Right lobe of liver (tissue), 6 donors: ENCODE data around the gene RHOT2. TPM values are rescaled to one million over a fixed set of nuclear protein-coding genes. Genes with fewer than 3 reads are reported as not detected.
A peak's percentile ranks its signal among the peaks of the same experiment; 100 is the strongest.

Source experiments
- ATAC-seq, 4 donors: fragments of 200-7000 bp; cut with Tn5 transposase; one replicate each; pipeline ENCODE4 v1.9.1; 2020; ENCODE audit warnings: mild to moderate bottlenecking in 4 of 4, moderate library complexity in 4 of 4
- DNase-seq, 3 donors: peaks; one replicate each; pipeline ENCODE4 v3.0.0-alpha.2; 2020
- H3K27ac ChIP-seq, 3 donors: fragments of 200-600 bp; one replicate each; pipeline ENCODE4 v1.8.0; 2022
- H3K27me3 ChIP-seq, 2 donors: fragments of 200-600 bp; one replicate each; pipeline ENCODE4 v1.8.0; 2022
- H3K36me3 ChIP-seq, 4 donors: fragments of 200-600 bp; sonication (generic) in 1 of 4; one replicate each; pipeline versions ENCODE4 v1.5.1 to v1.8.0; 2017 to 2022; ENCODE audit warnings: control low read depth in 1 of 4
- H3K4me1 ChIP-seq, 4 donors: fragments of 200-600 bp; sonication (generic) in 1 of 4; one replicate each; pipeline versions ENCODE4 v1.5.1 to v1.8.0; 2017 to 2022; ENCODE audit warnings: control low read depth in 1 of 4
- H3K4me3 ChIP-seq, 3 donors: fragments of 200-600 bp; one replicate each; pipeline ENCODE4 v1.8.0; 2022
- H3K9me3 ChIP-seq, 4 donors: fragments of 200-600 bp; sonication (generic) in 1 of 4; one replicate each; pipeline versions ENCODE4 v1.5.1 to v1.8.0; 2017 to 2022; ENCODE audit warnings: control low read depth in 1 of 4
- CTCF ChIP-seq, 4 donors: fragments of 200-600 bp in 3 of 4; fragments of 450-650 bp in 1 of 4; IDR thresholded peaks; one replicate each; pipeline versions ENCODE4 v1.5.1 to v1.8.0; 2016 to 2022; ENCODE audit warnings: antibody characterized with exemption in 4 of 4, mild to moderate bottlenecking in 2 of 4
- POLR2A ChIP-seq: fragments of 450-650 bp; IDR thresholded peaks from one replicate; pipeline ENCODE4 v1.6.1; 2017; ENCODE audit warnings: antibody characterized with exemption, mild to moderate bottlenecking
- WGBS: methylation state at CpG from one replicate; pipeline ENCODE4 v1.1.6; 2018; ENCODE audit warnings: low coverage, low lambda C conversion rate; ENCODE audit not compliant: insufficient coverage; ENCODE audit errors: missing lambda C conversion rate; 5-methylcytosine and 5-hydroxymethylcytosine counted together
- intact Hi-C, 2 donors: fragments of 100-400 bp; cut with DNase I; formaldehyde crosslinking; loops; one replicate each; pipeline versions ENCODE4 v1.11.2 to v1.14.1; 2022
- total RNA-seq, 6 experiments: library from RNA; depleted of rRNA in 2 of 6; stranded (reverse); fragments of >200 nt in 2 of 6; fragmentation: NEBNext Ultra II Directional in 3 of 6; extraction: Animal tissue kit (Norgen Biotek cat#: 25700) in 3 of 6; gene quantifications; one replicate each; pipeline versions ENCODE4 v1.1.0 to v1.2.4, GENCODE V29; 2016 to 2023
- donor health status: DM: no; HTN: yes; CAD: no.
- donor health status: DM: no; HTN: no; CAD: no.
- donor health status: DM: no; HTN: no; CAD: no.
- donor health status: DM: no; HTN: yes; CAD: no.
- donor health status: DM: no; HTN: yes; CAD: no.

Gene RHOT2
- total RNA-seq, 6 experiments from 2014 or later = 28.5 to 44.8 (median 40.3) TPM

GRCh38 chr16:635573-636205, 32.2 kb upstream of the RHOT2 start:
- no peaks in the 10 kb centered on the region for H3K36me3 ChIP-seq
- TF ChIP-seq POLR2A = no peak
- peak in 1 of 4 donors; percentile 3 for TF ChIP-seq CTCF (IDR thresholded peaks at IDR 0.05)
- DNase-seq = no peak
- H3K9me3 ChIP-seq = no peaks in the 10 kb centered on the region
- peaks cover 0 to 21% (median 3%) of the 10 kb centered on the region in 4 donors for H3K4me1 ChIP-seq
- no peak for ATAC-seq
- H3K27ac ChIP-seq = peak overlapping the region in 2 of 3 donors; percentile 93 to 96
- H3K4me3 ChIP-seq = peak overlapping the region; percentile 73 to 83 (median 77)
- intact Hi-C loops = loop anchor here in 1 of 2 donors (10.0 kb wide), 1 partner anchor 51 kb away; no protein-coding TSS in a partner anchor
- H3K27me3 ChIP-seq = no peaks in the 10 kb centered on the region
- 20% methylated on average over 1 of the region's 55 CpGs for WGBS

GRCh38 chr16:636206-637080, 31.5 kb upstream of the RHOT2 start, which contains the start of gene METTL26:
METTL26 (minus strand) TSS chr16:636305; CDS start chr16:636290, 15 bp downstream.
- Histone ChIP-seq H3K4me1 (peaks cover 0 to 15% (median 0%) of the 10 kb centered on the region in 4 donors), H3K9me3 (no peaks in the 10 kb centered on the region), H3K36me3 (no peaks in the 10 kb centered on the region), H3K27ac (peak within 1 kb of the TSS; percentile 93 to 96 (median 96)), H3K27me3 (no peaks in the 10 kb centered on the region), H3K4me3 (peak within 1 kb of the TSS; percentile 73 to 83 (median 77))
- no peak for TF ChIP-seq CTCF (IDR thresholded peaks at IDR 0.05)
- TF ChIP-seq POLR2A = peak; percentile 64
- 0% methylated on average over 27 of the region's 91 CpGs for WGBS
- peak; percentile 80 to 88 (median 86) for ATAC-seq
- DNase-seq = peak; percentile 96 to 97 (median 96)
- intact Hi-C loops = loop anchor here in 1 of 2 donors (10.0 kb wide), 1 partner anchor 52 kb away; no protein-coding TSS in a partner anchor

GRCh38 chr16:637081-638018, 30.6 kb upstream of the RHOT2 start:
- Histone ChIP-seq H3K27me3 (no peaks in the 10 kb centered on the region), H3K9me3 (no peaks in the 10 kb centered on the region), H3K4me1 (peaks cover 0 to 15% (median 0%) of the 10 kb centered on the region in 4 donors), H3K27ac (peak overlapping the region; percentile 93 to 96 (median 96)), H3K36me3 (no peaks in the 10 kb centered on the region), H3K4me3 (peak overlapping the region; percentile 73 to 83 (median 77))
- intact Hi-C loops = loop anchor here in 1 of 2 donors (10.0 kb wide), 1 partner anchor 53 kb away; no protein-coding TSS in a partner anchor
- ATAC-seq (peak; percentile 75 to 82 (median 80)), DNase-seq (peak; percentile 95 to 97 (median 97))
- TF ChIP-seq POLR2A (no peak), CTCF (IDR thresholded peaks at IDR 0.05) (no peak)
- 0% methylated on average over 4 of the region's 53 CpGs for WGBS
